GM18858 (cell line): Measurements from ENCODE around the gene MAMDC4.
"Not testable (repeated sequence)": the region's sequence is repeated elsewhere in the genome, so short reads cannot be mapped to it uniquely, and the experiment has no call there.

ENCODE experiments used
- ATAC-seq: cut with Tn5 transposase; IDR thresholded peaks from one replicate; pipeline ENCODE4 v1.9.1; 2021; ENCODE audit not compliant: unreplicated experiment

Gene MAMDC4

GRCh38 chr9:136860933-136861873 lies 9.1 kb downstream of the MAMDC4 start:
- no peak for ATAC-seq

GRCh38 chr9:136861874-136862457 lies 9.8 kb downstream of the MAMDC4 start:
- no peak for ATAC-seq

GRCh38 chr9:136862849-136863622 lies 10.9 kb downstream of the MAMDC4 start:
- no peak for ATAC-seq

- ATAC-seq, result no peak
These were observed 11.6 kb downstream of the MAMDC4 start for GRCh38 chr9:136863623-136864273.

GRCh38 chr9:136865041-136865767 lies 13.1 kb downstream of the MAMDC4 start:
- ATAC-seq, result no peak

GRCh38 chr9:136865768-136866103 lies 13.6 kb downstream of the MAMDC4 start:
- no peak for ATAC-seq

- ATAC-seq, result not testable (repeated sequence)
These were observed 14.8 kb downstream of the MAMDC4 start for GRCh38 chr9:136866898-136867421.

GRCh38 chr9:136867480-136867879 lies 15.3 kb downstream of the MAMDC4 start:
- no peak for ATAC-seq

- ATAC-seq, result no peak
These were observed 15.8 kb downstream of the MAMDC4 start for GRCh38 chr9:136867917-136868316.

GRCh38 chr9:136868644-136869043 lies 16.5 kb downstream of the MAMDC4 start:
- ATAC-seq, result no peak

- not testable (repeated sequence) for ATAC-seq
These were observed 17.5 kb downstream of the MAMDC4 start for GRCh38 chr9:136869611-136870010.

- no peak for ATAC-seq
These were observed 23.0 kb downstream of the MAMDC4 start for GRCh38 chr9:136875155-136875554.

- no peak for ATAC-seq
These were observed 24.3 kb downstream of the MAMDC4 start for GRCh38 chr9:136876476-136876875.

GRCh38 chr9:136880651-136881050 lies 28.5 kb downstream of the MAMDC4 start:
- ATAC-seq, result no peak

- no peak for ATAC-seq
These were observed 29.6 kb downstream of the MAMDC4 start for GRCh38 chr9:136881691-136882108.

GRCh38 chr9:136882109-136882946 lies 30.2 kb downstream of the MAMDC4 start:
- no peak for ATAC-seq

GRCh38 chr9:136882947-136883283 lies 30.8 kb downstream of the MAMDC4 start:
- ATAC-seq, result not testable (repeated sequence)

- not testable (repeated sequence) for ATAC-seq
These were observed 31.5 kb downstream of the MAMDC4 start for GRCh38 chr9:136883670-136884069.

GRCh38 chr9:136885950-136886578 lies 33.9 kb downstream of the MAMDC4 start, which contains the start of gene TRAF2:
TSS of gene TRAF2 (plus strand) at chr9:136886516. CDS start at chr9:136898741, 12,225 bp downstream.
- peak; percentile 73 for ATAC-seq
